ENCODE results near the gene KCNJ16.

KCNJ16 gene

GRCh38 chr17:70169709-70170597, 94.9 kb downstream of the KCNJ16 start:
- no peak for DNase-seq (ENCODE audit: low read depth in 2 of 2)

GRCh38 chr17:70171159-70171558, 96.1 kb downstream of the KCNJ16 start:
- no peak for DNase-seq (ENCODE audit: low read depth in 2 of 2)

GRCh38 chr17:70172449-70172848, 97.4 kb downstream of the KCNJ16 start:
- DNase-seq (ENCODE audit: low read depth in 2 of 2) = no peak

GRCh38 chr17:70172923-70173322, 97.9 kb downstream of the KCNJ16 start:
- no peak for DNase-seq (ENCODE audit: low read depth in 2 of 2)

- DNase-seq (ENCODE audit: low read depth in 2 of 2) = no peak
Observed at GRCh38 chr17:70173681-70174080, 98.7 kb downstream of the KCNJ16 start.

- DNase-seq (ENCODE audit: low read depth in 2 of 2) = no peak
Observed at GRCh38 chr17:70181376-70181775, 106.4 kb downstream of the KCNJ16 start.

- DNase-seq (ENCODE audit: low read depth in 2 of 2) = no peak
Observed at GRCh38 chr17:70181866-70182265, 106.8 kb downstream of the KCNJ16 start.

GRCh38 chr17:70183508-70183907, 108.5 kb downstream of the KCNJ16 start:
- DNase-seq (ENCODE audit: low read depth in 2 of 2) = no peak

GRCh38 chr17:70184207-70184606, 109.2 kb downstream of the KCNJ16 start:
- DNase-seq (ENCODE audit: low read depth in 2 of 2) = no peak

GRCh38 chr17:70184770-70185169, 109.7 kb downstream of the KCNJ16 start:
- DNase-seq (ENCODE audit: low read depth in 2 of 2) = no peak
